ENCODE measurements around the gene OLIG1.

Gene OLIG1

DNA sequence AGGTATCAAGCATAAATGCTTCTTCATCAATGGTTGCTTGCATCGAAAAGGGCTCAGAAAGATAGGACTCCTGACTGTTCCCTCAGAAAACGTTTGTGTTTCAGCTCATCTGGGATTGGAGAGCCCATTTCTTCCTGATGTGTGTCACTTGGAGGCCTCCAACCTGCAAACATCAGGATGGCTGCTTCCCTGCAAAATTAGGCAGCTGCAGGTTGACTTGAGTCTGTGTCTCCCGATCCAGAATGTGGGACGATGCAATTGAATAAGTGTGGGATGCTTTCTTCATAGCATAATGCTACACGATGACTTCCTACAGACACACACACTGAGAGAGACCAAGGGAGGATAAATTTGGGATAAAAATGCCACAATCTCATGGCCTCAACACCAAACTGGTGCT lies 42.2 kb downstream of the OLIG1 start:
- H3K4me3 ChIP-seq (ENCODE audit: low read depth, low read length), result no peak overlapping the region
- TF ChIP-seq, protein P1, sequence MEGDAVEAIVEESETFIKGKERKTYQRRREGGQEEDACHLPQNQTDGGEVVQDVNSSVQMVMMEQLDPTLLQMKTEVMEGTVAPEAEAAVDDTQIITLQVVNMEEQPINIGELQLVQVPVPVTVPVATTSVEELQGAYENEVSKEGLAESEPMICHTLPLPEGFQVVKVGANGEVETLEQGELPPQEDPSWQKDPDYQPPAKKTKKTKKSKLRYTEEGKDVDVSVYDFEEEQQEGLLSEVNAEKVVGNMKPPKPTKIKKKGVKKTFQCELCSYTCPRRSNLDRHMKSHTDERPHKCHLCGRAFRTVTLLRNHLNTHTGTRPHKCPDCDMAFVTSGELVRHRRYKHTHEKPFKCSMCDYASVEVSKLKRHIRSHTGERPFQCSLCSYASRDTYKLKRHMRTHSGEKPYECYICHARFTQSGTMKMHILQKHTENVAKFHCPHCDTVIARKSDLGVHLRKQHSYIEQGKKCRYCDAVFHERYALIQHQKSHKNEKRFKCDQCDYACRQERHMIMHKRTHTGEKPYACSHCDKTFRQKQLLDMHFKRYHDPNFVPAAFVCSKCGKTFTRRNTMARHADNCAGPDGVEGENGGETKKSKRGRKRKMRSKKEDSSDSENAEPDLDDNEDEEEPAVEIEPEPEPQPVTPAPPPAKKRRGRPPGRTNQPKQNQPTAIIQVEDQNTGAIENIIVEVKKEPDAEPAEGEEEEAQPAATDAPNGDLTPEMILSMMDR (IDR thresholded peaks at IDR 0.05; ENCODE audit: low read depth, low read length), result no peak

DNA sequence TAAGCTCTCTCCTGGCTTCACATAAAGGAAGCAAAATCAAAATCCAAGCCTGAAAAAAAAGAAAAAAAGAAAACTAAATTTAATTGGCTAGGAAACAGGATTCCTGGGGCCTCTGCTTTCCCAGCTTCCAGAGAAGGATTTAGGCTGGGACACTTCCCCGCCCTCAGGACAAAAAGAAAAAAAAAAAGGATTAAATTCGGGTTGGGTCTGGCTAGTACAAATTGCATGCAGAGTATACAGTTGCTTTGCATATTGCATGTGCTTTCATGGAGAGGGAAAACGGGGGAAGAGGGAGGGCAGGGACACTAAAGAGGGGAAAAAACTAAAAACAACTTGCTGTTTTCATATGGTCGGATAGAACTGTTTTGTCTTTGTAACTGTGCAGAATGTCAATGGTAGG lies 42.7 kb downstream of the OLIG1 start:
- H3K4me3 ChIP-seq (ENCODE audit: low read depth, low read length), result no peak overlapping the region

DNA sequence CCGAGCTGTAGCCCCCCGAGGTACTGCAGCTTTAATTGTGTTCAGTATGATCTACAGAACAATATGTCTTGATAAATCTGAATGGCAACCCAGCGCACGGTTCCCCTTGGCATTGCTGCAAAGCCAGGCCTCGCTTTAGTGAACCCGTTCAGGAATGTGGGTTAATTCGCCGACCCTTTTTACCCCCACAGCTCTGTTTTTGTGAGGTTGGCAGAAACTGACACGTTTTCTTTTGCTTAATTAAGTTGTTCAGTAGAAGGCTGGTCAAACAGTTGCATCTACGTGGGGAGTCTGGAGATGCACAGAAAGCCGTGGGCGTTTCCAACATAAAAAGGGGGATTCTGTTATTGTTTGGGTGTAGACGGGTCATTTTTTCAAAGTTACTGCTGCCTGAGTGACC lies 43.2 kb downstream of the OLIG1 start:
- TF ChIP-seq, protein P1 (IDR thresholded peaks at IDR 0.05; ENCODE audit: low read depth, low read length), result no peak
- no peak overlapping the region for H3K4me3 ChIP-seq (ENCODE audit: low read depth, low read length)

More for the DNA sequence above, 42.7 kb downstream of the OLIG1 start:
- TF ChIP-seq, protein P1 (IDR thresholded peaks at IDR 0.05; ENCODE audit: low read depth, low read length), result no peak

DNA sequence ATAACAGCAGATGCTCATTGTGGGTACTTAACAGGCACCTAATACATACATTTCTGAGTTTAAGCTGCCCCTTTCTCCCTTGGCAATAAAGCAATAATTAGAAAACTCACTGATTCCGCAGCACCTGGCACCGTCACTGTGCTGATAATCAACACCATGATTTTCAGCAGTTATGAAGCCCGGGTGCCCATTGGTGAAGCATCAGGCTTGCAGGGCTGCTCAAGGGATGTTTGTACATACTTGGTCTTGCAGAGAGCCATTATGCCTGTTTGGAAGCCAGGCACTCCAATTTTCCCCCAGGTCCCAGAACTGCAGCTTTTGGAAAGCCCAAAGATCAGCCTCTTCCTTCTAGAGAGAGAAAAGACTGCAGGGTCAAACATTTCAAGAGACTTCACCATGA lies 44.3 kb downstream of the OLIG1 start:
- TF ChIP-seq, protein P1 (IDR thresholded peaks at IDR 0.05; ENCODE audit: low read depth, low read length), result no peak

DNA sequence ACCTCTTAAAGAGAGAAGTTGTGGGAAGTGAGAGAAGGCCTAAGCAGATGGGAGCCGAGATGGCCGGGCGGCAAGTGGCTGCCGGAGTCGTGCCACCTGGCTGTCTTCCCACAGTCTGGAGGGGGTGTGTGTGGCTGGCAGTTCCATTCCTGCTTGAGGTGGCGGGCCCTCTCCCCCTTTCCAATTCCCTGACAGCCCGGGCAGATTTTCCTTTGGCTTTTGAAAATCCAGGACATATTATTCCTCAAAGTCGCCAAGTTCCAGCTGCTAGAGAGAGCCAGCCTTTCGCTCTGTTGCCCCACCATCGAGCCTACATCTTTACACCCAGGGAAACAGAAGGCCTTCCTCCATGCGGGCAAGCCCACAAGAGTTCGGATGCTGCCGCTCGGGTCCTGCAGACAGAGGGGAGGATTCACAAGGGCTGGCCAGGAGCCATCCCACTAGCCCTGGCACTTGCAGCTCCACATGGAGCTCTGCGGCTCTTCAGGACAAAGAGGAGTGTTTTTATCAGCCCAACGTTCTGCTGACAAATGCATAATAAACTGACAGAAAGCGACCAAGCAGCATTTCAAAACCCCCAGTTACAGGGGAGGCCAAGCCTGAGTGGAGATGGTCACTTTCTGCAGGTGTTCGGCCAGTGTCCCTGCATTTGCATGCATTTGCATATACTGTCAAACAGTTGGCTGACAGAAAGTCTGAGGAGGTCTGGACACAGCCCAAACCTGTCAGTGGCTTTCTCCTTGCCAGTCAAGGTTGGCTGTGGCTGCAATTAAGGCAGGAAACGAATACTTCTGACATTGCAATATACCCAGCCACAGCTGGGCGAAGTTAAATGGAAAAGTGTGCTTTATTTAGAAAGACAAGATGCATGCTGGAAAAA lies 45.9 kb downstream of the OLIG1 start:
- TF ChIP-seq, protein P1 (IDR thresholded peaks at IDR 0.05; ENCODE audit: low read depth, low read length), result no peak
- H3K4me3 ChIP-seq (ENCODE audit: low read depth, low read length), result no peak overlapping the region

More for the DNA sequence above, 44.3 kb downstream of the OLIG1 start:
- no peak overlapping the region for H3K4me3 ChIP-seq (ENCODE audit: low read depth, low read length)

DNA sequence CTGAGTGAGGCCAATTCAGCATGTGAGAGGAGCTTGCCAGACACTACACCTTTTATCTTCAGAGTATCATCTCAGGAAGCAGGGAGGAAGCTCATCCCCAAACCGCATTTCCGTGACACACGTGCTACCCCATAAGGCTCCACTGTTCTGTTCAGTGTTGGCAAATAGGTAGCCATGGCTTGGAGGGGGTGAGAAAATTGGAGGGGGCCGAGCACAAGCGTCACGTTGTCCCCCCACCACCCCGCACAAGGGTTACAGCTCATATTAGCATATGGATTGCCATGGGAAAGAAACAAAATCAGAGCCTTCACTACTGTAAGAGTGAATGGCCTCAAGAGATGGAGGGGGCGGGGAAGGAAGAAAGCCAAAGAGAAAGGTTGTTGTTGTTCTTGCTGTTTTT lies 46.7 kb downstream of the OLIG1 start:
- H3K4me3 ChIP-seq (ENCODE audit: low read depth, low read length), result no peak overlapping the region
- TF ChIP-seq, protein P1 (IDR thresholded peaks at IDR 0.05; ENCODE audit: low read depth, low read length), result no peak

DNA sequence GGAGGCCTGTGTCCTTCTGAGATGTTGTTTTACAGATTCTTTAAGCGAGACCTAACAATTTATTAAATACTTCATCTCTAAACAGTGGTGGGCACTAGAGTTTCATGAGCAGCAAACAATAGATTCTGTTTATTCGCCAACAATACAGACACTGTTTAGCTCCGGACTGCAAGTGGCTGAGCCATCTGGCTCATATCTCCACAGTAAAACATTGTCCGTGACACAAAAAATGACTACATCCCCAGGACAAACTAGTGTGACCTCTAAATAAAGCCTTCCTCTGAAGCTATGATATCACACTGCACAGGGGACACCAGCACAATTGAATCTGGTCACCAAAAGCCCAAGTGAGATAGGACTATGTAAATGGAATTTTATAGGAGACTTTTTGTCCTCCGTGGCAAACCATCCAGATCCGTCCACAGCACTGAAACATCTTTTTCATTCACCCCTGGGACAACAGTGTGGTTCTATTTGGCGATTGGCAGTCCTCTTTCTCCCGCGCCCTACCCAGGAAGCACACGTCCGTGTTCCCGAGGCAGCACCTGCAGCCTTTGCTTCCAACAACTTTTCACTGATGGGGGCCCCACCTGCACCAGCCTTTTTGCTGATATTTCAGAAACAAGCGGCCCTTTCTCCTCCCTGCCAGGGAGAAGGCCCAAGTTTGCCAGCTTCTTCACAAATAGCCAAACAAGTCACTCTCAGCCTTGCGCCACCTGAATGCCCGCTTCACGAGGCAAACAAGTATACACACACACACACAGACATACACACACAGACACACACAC lies 47.4 kb downstream of the OLIG1 start:
- H3K4me3 ChIP-seq (ENCODE audit: low read depth, low read length), result no peak overlapping the region
- TF ChIP-seq, protein P1 (IDR thresholded peaks at IDR 0.05; ENCODE audit: low read depth, low read length), result no peak

All from WI38 (cell line).